PC-9 (cell line): ENCODE measurements around the gene IDI2. TPM values are rescaled to one million over a fixed set of nuclear protein-coding genes. Genes with fewer than 3 reads are reported as not detected.
"Not testable (repeated sequence)": the region's sequence is repeated elsewhere in the genome, so short reads cannot be mapped to it uniquely, and the experiment has no call there.

Source experiments
- BruUV-seq: library from RNA; stranded (reverse); fragments of 400-500 nt; replicated peaks from 2 replicates; lab custom pipeline; 2021; lab: Mats Ljungman, UMichigan
- CTCF ChIA-PET: fragments of 300-600 bp; sonication (Branson Sonifier 250); formaldehyde crosslinking; loops from one replicate; lab custom pipeline; 2022; ENCODE audit warnings: antibody characterized with exemption; lab: Charles Lee
- POLR2A ChIA-PET: fragments of 300-600 bp; sonication (Branson Sonifier 250); formaldehyde crosslinking; loops from one replicate; lab custom pipeline; 2022; ENCODE audit warnings: antibody characterized with exemption; ENCODE audit not compliant: unreplicated experiment; lab: Charles Lee
- DNase-seq, 2 experiments: peaks; one replicate each; pipeline versions ENCODE4 v3.0.0 to v3.0.0-alpha.2; 2015 to 2022; ENCODE audit warnings: mixed read lengths in 1 of 2
- H2AFZ ChIP-seq: fragments of 200-600 bp; sonication (generic); 2 replicates; pipeline ENCODE4 v1.8.1; 2017; ENCODE audit warnings: antibody characterized with exemption
- H3F3A ChIP-seq: fragments of 200-600 bp; sonication (generic); 2 replicates; pipeline ENCODE4 v1.8.1; 2017; ENCODE audit warnings: antibody characterized with exemption, mild to moderate bottlenecking, low read depth; ENCODE audit not compliant: insufficient read depth
- H3K27ac ChIP-seq: fragments of 200-600 bp; sonication (generic); 2 replicates; pipeline ENCODE4 v1.6.1; 2016; ENCODE audit warnings: mixed run types
- H3K27me3 ChIP-seq: fragments of 200-600 bp; sonication (generic); 2 replicates; pipeline ENCODE4 v1.6.1; 2016; ENCODE audit warnings: low read depth, mixed run types; ENCODE audit not compliant: insufficient read depth
- H3K36me3 ChIP-seq: fragments of 200-600 bp; sonication (generic); 2 replicates; pipeline ENCODE4 v1.6.1; 2016; ENCODE audit warnings: low read depth, mixed run types
- H3K4me1 ChIP-seq: fragments of 200-600 bp; sonication (generic); replicated peaks from 2 replicates; pipeline ENCODE4 v1.6.1; 2016; ENCODE audit warnings: mixed run types; ENCODE audit not compliant: insufficient read depth
- H3K4me2 ChIP-seq: fragments of 200-600 bp; sonication (generic); 2 replicates; pipeline ENCODE4 v1.6.1; 2017; ENCODE audit warnings: mixed run types
- H3K4me3 ChIP-seq: fragments of 200-600 bp; sonication (generic); 2 replicates; pipeline ENCODE4 v1.6.1; 2016; ENCODE audit warnings: mixed run types
- H3K79me2 ChIP-seq: fragments of 200-600 bp; sonication (generic); 2 replicates; pipeline ENCODE4 v1.6.1; 2017; ENCODE audit warnings: low read depth, mixed run types
- H3K9me2 ChIP-seq: fragments of 200-600 bp; sonication (generic); 2 replicates; pipeline ENCODE4 v1.8.1; 2017; ENCODE audit warnings: mild to moderate bottlenecking; ENCODE audit not compliant: insufficient read depth
- H3K9me3 ChIP-seq: fragments of 200-600 bp; sonication (generic); 2 replicates; pipeline ENCODE4 v1.8.1; 2016; ENCODE audit warnings: low read depth; ENCODE audit not compliant: insufficient read depth
- H4K20me1 ChIP-seq: fragments of 200-600 bp; sonication (generic); 2 replicates; pipeline ENCODE4 v1.8.1; 2017; ENCODE audit not compliant: insufficient read depth
- CTCF ChIP-seq: fragments of 200-600 bp; sonication (generic); conservative IDR thresholded peaks from 2 replicates; pipeline ENCODE4 v1.6.1; 2017; ENCODE audit warnings: mixed run types, antibody characterized with exemption, mild to moderate bottlenecking, moderate library complexity
- EZH2 ChIP-seq: fragments of 200-600 bp; sonication (generic); IDR thresholded peaks from 2 replicates; pipeline ENCODE4 v1.8.0; 2017; ENCODE audit warnings: antibody characterized with exemption, low read depth
- intact Hi-C: fragments of 100-400 bp; cut with micrococcal nuclease; formaldehyde crosslinking; loops from one replicate; pipeline ENCODE4 v1.10.0; 2022; ENCODE audit not compliant: unreplicated experiment
- total RNA-seq: library from RNA; stranded (reverse); gene quantifications from 2 replicates; pipeline ENCODE4 v1.2.3, GENCODE V29; 2021

IDI2 gene
- total RNA-seq, 1 experiment from 2014 or later: not detected

GRCh38 chr10:1041514-1041913 lies 15.9 kb upstream of the IDI2 start:
- Histone ChIP-seq H3F3A (peaks cover 13% of the 10 kb centered on the region), H3K4me1 (no peaks in the 10 kb centered on the region), H3K27ac (no peak overlapping the region), H3K9me3 (no peaks in the 10 kb centered on the region), H3K27me3 (no peaks in the 10 kb centered on the region), H3K79me2 (peaks cover 28% of the 10 kb centered on the region), H3K4me3 (no peak overlapping the region), H3K9me2 (no peaks in the 10 kb centered on the region), H3K4me2 (no peak overlapping the region), H3K36me3 (0 out of 2 replicates have a peak, but pooled peaks cover 4% of the 10 kb centered on the region), H4K20me1 (peaks cover 10% of the 10 kb centered on the region; the same call in 1 of the 2 replicates), H2AFZ (no peak overlapping the region)
- POLR2A ChIA-PET: interaction anchor here (0.7 kb wide), 1 partner anchor 1940 kb away, joined by 15 read pairs; no protein-coding TSS in a partner anchor
- TF ChIP-seq EZH2 (no peak), CTCF (no peak)
- DNase-seq: no peak
- intact Hi-C loops: no loop called here
- BruUV-seq: no TSS peak
- CTCF ChIA-PET: no interaction called here

GRCh38 chr10:1040133-1040532 lies 14.5 kb upstream of the IDI2 start:
- no peaks in the 10 kb centered on the region for H3K27me3 ChIP-seq
- H3K9me2 ChIP-seq: no peaks in the 10 kb centered on the region
- TF ChIP-seq EZH2 (no peak), CTCF (no peak)
- no peak for DNase-seq
- no peaks in the 10 kb centered on the region for H3K4me1 ChIP-seq
- peaks cover 3% of the 10 kb centered on the region; the same call in 1 of the 2 replicates for H4K20me1 ChIP-seq
- H3K27ac ChIP-seq: no peak overlapping the region
- H2AFZ ChIP-seq: no peak overlapping the region
- ChIA-PET CTCF (no interaction called here), POLR2A (no interaction called here)
- H3K4me3 ChIP-seq: no peak overlapping the region
- no peaks in the 10 kb centered on the region for H3K9me3 ChIP-seq
- 0 out of 2 replicates have a peak, but pooled peaks cover 4% of the 10 kb centered on the region for H3K36me3 ChIP-seq
- H3F3A ChIP-seq: peaks cover 13% of the 10 kb centered on the region
- no TSS peak for BruUV-seq
- H3K79me2 ChIP-seq: peaks cover 16% of the 10 kb centered on the region
- H3K4me2 ChIP-seq: no peak overlapping the region
- intact Hi-C loops: no loop called here

- H3K79me2 ChIP-seq, H3K36me3 ChIP-seq, H3K9me2 ChIP-seq, DNase-seq, H3K4me2 ChIP-seq, CTCF ChIA-PET, BruUV-seq, H3K4me1 ChIP-seq, POLR2A ChIA-PET, H3K27ac ChIP-seq, H2AFZ ChIP-seq, H3K27me3 ChIP-seq, intact Hi-C loops, H3K4me3 ChIP-seq, H4K20me1 ChIP-seq, H3K9me3 ChIP-seq: not testable (repeated sequence)
- peaks cover 13% of the 10 kb centered on the region for H3F3A ChIP-seq
Observed at GRCh38 chr10:1038769-1039168, 13.1 kb upstream of the IDI2 start.

- H3K4me1 ChIP-seq: no peaks in the 10 kb centered on the region
- H3K36me3 ChIP-seq: 0 out of 2 replicates have a peak, but pooled peaks cover 4% of the 10 kb centered on the region
- peaks cover 12% of the 10 kb centered on the region for H3F3A ChIP-seq
- CTCF ChIA-PET: no interaction called here
- no peak overlapping the region for H3K27ac ChIP-seq
- H3K4me3 ChIP-seq: no peak overlapping the region
- H3K4me2 ChIP-seq: no peak overlapping the region
- H2AFZ ChIP-seq: no peak overlapping the region
- TF ChIP-seq CTCF (no peak), EZH2 (no peak)
- no peaks in the 10 kb centered on the region for H3K9me2 ChIP-seq
- intact Hi-C loops: no loop called here
- no peaks in the 10 kb centered on the region for H4K20me1 ChIP-seq
- POLR2A ChIA-PET: no interaction called here
- no peak for DNase-seq
- no TSS peak for BruUV-seq
- no peaks in the 10 kb centered on the region for H3K79me2 ChIP-seq
- H3K27me3 ChIP-seq: no peaks in the 10 kb centered on the region
- H3K9me3 ChIP-seq: no peaks in the 10 kb centered on the region
Observed at GRCh38 chr10:1037098-1037497, 11.4 kb upstream of the IDI2 start.
